HL-60/S4 treated with phorbol 12-myristate 13-acetate at 8.2 ng/mL for 4 days and 3 days (cell line): ENCODE results near the gene NDUFAF8.

Experiments used
- in situ Hi-C: fragments of 300-500 bp; cut with MboI; formaldehyde crosslinking; loops from 2 replicates; pipeline ENCODE4 v1.15.0; 2022; ENCODE audit warnings: low sequenced_read_pairs

NDUFAF8 gene

GRCh38 chr17:81287741-81288430 lies 48.8 kb downstream of the NDUFAF8 start:
- in situ Hi-C loops: no loop called here

- in situ Hi-C loops: no loop called here
These were observed 49.6 kb downstream of the NDUFAF8 start for GRCh38 chr17:81288715-81289114.

- in situ Hi-C loops: no loop called here
These were observed 50.5 kb downstream of the NDUFAF8 start for GRCh38 chr17:81289627-81290026.

GRCh38 chr17:81290230-81290629 lies 51.1 kb downstream of the NDUFAF8 start:
- in situ Hi-C loops: no loop called here
